WTC11 (cell line): ENCODE measurements around the gene TBC1D23. TPM values are rescaled to one million over a fixed set of nuclear protein-coding genes. Genes with fewer than 3 reads are reported as not detected.

Experiments
- ATAC-seq: fragments of 200-7000 bp; cut with Tn5 transposase; 2 replicates; pipeline ENCODE4 v1.10.0; 2021; ENCODE audit warnings: mild to moderate bottlenecking, moderate library complexity
- CTCF ChIA-PET: fragments of 300-600 bp; sonication (Branson Sonifier 250); formaldehyde crosslinking; loops from one replicate; lab custom pipeline; 2021; ENCODE audit warnings: antibody characterized with exemption; lab: Charles Lee
- POLR2A ChIA-PET: fragments of 350-600 bp; sonication (Branson Sonifier 250); formaldehyde crosslinking; loops from one replicate; lab custom pipeline; 2021; ENCODE audit warnings: antibody characterized with exemption; lab: Charles Lee
- DNase-seq: peaks from one replicate; pipeline ENCODE4 v3.0.0; 2021; ENCODE audit warnings: low spot score
- H3K27ac Mint-ChIP-seq: 2 replicates; pipeline ENCODE4 v1.8.0; 2021; ENCODE audit warnings: mixed read lengths
- H3K27me3 Mint-ChIP-seq: 2 replicates; pipeline ENCODE4 v1.8.0; 2021; ENCODE audit warnings: low read depth, mild to moderate bottlenecking, moderate library complexity, mixed read lengths
- H3K36me3 Mint-ChIP-seq: 2 replicates; pipeline ENCODE4 v1.8.0; 2021; ENCODE audit warnings: mixed read lengths
- H3K4me1 Mint-ChIP-seq: 2 replicates; pipeline ENCODE4 v1.8.0; 2022; ENCODE audit warnings: mixed read lengths
- H3K4me3 Mint-ChIP-seq: 2 replicates; pipeline ENCODE4 v1.8.0; 2021; ENCODE audit warnings: mild to moderate bottlenecking, moderate library complexity, mixed read lengths
- H3K9me3 Mint-ChIP-seq: 2 replicates; pipeline ENCODE4 v1.8.0; 2021; ENCODE audit warnings: mixed read lengths
- CREB1 ChIP-seq: sonication (generic); formaldehyde crosslinking; IDR thresholded peaks from 2 replicates; pipeline ENCODE4 v1.8.0; 2023; ENCODE audit warnings: mild to moderate bottlenecking, missing genetic modification reagents
- ELF4 ChIP-seq: sonication (generic); formaldehyde crosslinking; IDR thresholded peaks from 2 replicates; pipeline ENCODE4 v1.8.1; 2022; ENCODE audit warnings: low read depth, mild to moderate bottlenecking, moderate library complexity, missing genetic modification reagents
- FOXJ3 ChIP-seq: sonication (generic); formaldehyde crosslinking; IDR thresholded peaks from 2 replicates; pipeline ENCODE4 v1.9.0; 2021; ENCODE audit warnings: missing genetic modification reagents, mild to moderate bottlenecking, borderline replicate concordance
- FOXK1 ChIP-seq: sonication (generic); formaldehyde crosslinking; IDR thresholded peaks from 2 replicates; pipeline ENCODE4 v1.8.0; 2022; ENCODE audit warnings: mild to moderate bottlenecking, moderate library complexity, missing genetic modification reagents
- GABPB1 ChIP-seq: sonication (generic); formaldehyde crosslinking; IDR thresholded peaks from 2 replicates; pipeline ENCODE4 v1.8.1; 2023; ENCODE audit warnings: mild to moderate bottlenecking, missing genetic modification reagents
- GRHL2 ChIP-seq: fragments of 250-450 bp; sonication (Bioruptor Pico); IDR thresholded peaks from 2 replicates; pipeline ENCODE4 v1.8.0; 2022; ENCODE audit warnings: mild to moderate bottlenecking, moderate library complexity; ENCODE audit not compliant: insufficient replicate concordance, severe bottlenecking
- HMGA2 ChIP-seq: fragments of 250-450 bp; sonication (Bioruptor Pico); IDR thresholded peaks from 2 replicates; pipeline ENCODE4 v1.4.0; 2021; ENCODE audit warnings: mild to moderate bottlenecking, moderate library complexity
- JAZF1 ChIP-seq: fragments of 250-450 bp; sonication (Bioruptor Pico); IDR thresholded peaks from 2 replicates; pipeline ENCODE4 v1.9.0; 2021; ENCODE audit warnings: moderate library complexity, mild to moderate bottlenecking, inconsistent platforms
- MYBL2 ChIP-seq: sonication (generic); formaldehyde crosslinking; IDR thresholded peaks from 2 replicates; pipeline ENCODE4 v1.8.1; 2023; ENCODE audit warnings: mild to moderate bottlenecking, moderate library complexity, missing genetic modification reagents
- NFATC4 ChIP-seq: fragments of 250-450 bp; sonication (Bioruptor Pico); IDR thresholded peaks from 2 replicates; pipeline ENCODE4 v1.9.0; 2021; ENCODE audit warnings: mild to moderate bottlenecking
- NFYB ChIP-seq: sonication (generic); formaldehyde crosslinking; conservative IDR thresholded peaks from 2 replicates; pipeline ENCODE4 v1.8.0; 2022; ENCODE audit warnings: low read depth, missing genetic modification reagents
- NR2C2 ChIP-seq: sonication (generic); formaldehyde crosslinking; IDR thresholded peaks from 2 replicates; pipeline ENCODE4 v1.8.0; 2022; ENCODE audit warnings: mild to moderate bottlenecking, missing genetic modification reagents
- OVOL2 ChIP-seq: fragments of 250-450 bp; sonication (Bioruptor Pico); IDR thresholded peaks from 2 replicates; pipeline ENCODE4 v1.9.0; 2021; ENCODE audit warnings: mild to moderate bottlenecking, borderline replicate concordance
- PRRX2 ChIP-seq: fragments of 250-450 bp; sonication (Bioruptor Pico); IDR thresholded peaks from 2 replicates; pipeline ENCODE4 v1.8.0; 2021; ENCODE audit warnings: mild to moderate bottlenecking
- SMAD4 ChIP-seq: sonication (generic); formaldehyde crosslinking; IDR thresholded peaks from 2 replicates; pipeline ENCODE4 v1.8.0; 2022; ENCODE audit warnings: mild to moderate bottlenecking, missing genetic modification reagents
- TEAD4 ChIP-seq: sonication (generic); formaldehyde crosslinking; IDR thresholded peaks from 2 replicates; pipeline ENCODE4 v1.8.0; 2022; ENCODE audit warnings: mild to moderate bottlenecking, missing genetic modification reagents
- ZNF138 ChIP-seq: sonication (generic); formaldehyde crosslinking; conservative IDR thresholded peaks from 2 replicates; pipeline ENCODE4 v1.8.1; 2022; ENCODE audit warnings: mild to moderate bottlenecking, moderate library complexity, missing genetic modification reagents
- ZNF232 ChIP-seq: sonication (generic); formaldehyde crosslinking; IDR thresholded peaks from 2 replicates; pipeline ENCODE4 v1.8.0; 2022; ENCODE audit warnings: mild to moderate bottlenecking, missing genetic modification reagents
- ZNF423 ChIP-seq: fragments of 250-450 bp; sonication (Bioruptor Pico); IDR thresholded peaks from 2 replicates; pipeline ENCODE4 v2.1.2; 2022; ENCODE audit warnings: mild to moderate bottlenecking, moderate library complexity
- ZNF425 ChIP-seq: fragments of 250-450 bp; sonication (Bioruptor Pico); conservative IDR thresholded peaks from 2 replicates; pipeline ENCODE4 v1.9.0; 2021; ENCODE audit warnings: mild to moderate bottlenecking
- ZNF671 ChIP-seq: fragments of 250-450 bp; sonication (Bioruptor Pico); IDR thresholded peaks from 2 replicates; pipeline ENCODE4 v1.8.0; 2021; ENCODE audit warnings: mild to moderate bottlenecking
- total RNA-seq: library from RNA; stranded (reverse); gene quantifications from 3 replicates; pipeline ENCODE4 v1.2.3, GENCODE V29; 2021
- TF ChIP-seq, protein P1 (sequence below): fragments of 200-600 bp; IDR thresholded peaks from 2 replicates; pipeline ENCODE4 v1.8.0; 2022; ENCODE audit warnings: antibody characterized with exemption
- TF ChIP-seq, protein P2 (sequence below): sonication (generic); formaldehyde crosslinking; IDR thresholded peaks from 2 replicates; pipeline ENCODE4 v1.8.1; 2023; ENCODE audit warnings: mild to moderate bottlenecking, missing genetic modification reagents
- TF ChIP-seq, protein P3 (sequence below): sonication (generic); formaldehyde crosslinking; IDR thresholded peaks from 2 replicates; pipeline ENCODE4 v1.8.0; 2022; ENCODE audit warnings: mild to moderate bottlenecking, missing genetic modification reagents
- TF ChIP-seq, protein P4 (sequence below): sonication (generic); formaldehyde crosslinking; IDR thresholded peaks from 2 replicates; pipeline ENCODE4 v1.8.0; 2023; ENCODE audit warnings: missing genetic modification reagents
- TF ChIP-seq, protein P5 (sequence below): fragments of 250-450 bp; sonication (Bioruptor Pico); IDR thresholded peaks from 2 replicates; pipeline ENCODE4 v1.8.0; 2021; ENCODE audit warnings: mild to moderate bottlenecking
- TF ChIP-seq, protein P6 (sequence below): sonication (generic); formaldehyde crosslinking; IDR thresholded peaks from 2 replicates; pipeline ENCODE4 v1.8.1; 2022; ENCODE audit warnings: low read depth, missing genetic modification reagents, borderline replicate concordance

TBC1D23 gene
- total RNA-seq, 1 experiment from 2014 or later, result 73.6 TPM

DNA sequence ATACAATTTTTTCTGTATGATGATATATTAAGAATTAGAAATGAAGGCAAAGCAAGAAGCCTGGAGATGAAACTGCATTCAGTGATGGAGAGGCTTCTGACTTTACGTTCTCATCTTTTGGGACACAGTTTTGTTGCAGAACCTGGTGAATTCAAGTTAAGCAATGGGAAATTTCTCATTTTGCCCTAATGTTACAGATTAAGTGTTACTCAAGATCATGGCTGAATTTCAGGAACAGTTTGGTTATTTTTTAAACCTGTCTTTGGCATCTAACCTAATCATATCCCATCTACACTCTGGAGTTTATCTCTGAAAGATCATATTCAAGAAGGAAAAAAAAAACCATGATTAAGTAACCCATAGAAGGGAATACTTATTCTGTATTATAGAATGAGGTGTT, 79.7 kb downstream of the TBC1D23 start:
- DNase-seq, result no peak
- Mint-ChIP-seq H3K27me3 (no peaks in the 10 kb centered on the region), H3K27ac (no peak overlapping the region), H3K4me3 (no peak overlapping the region), H3K4me1 (peaks cover 12% of the 10 kb centered on the region), H3K9me3 (no peaks in the 10 kb centered on the region), H3K36me3 (peaks cover 13% of the 10 kb centered on the region)
- ATAC-seq, result no peak
- TF ChIP-seq OVOL2 (no peak), ZNF671 (CRISPR knock-in tag) (no peak), SMAD4 (CRISPR knock-in tag) (no peak), GABPB1 (CRISPR knock-in tag) (no peak), HMGA2 (CRISPR knock-in tag) (no peak), GRHL2 (CRISPR knock-in tag) (no peak), NR2C2 (no peak)
- TF ChIP-seq, protein P1, sequence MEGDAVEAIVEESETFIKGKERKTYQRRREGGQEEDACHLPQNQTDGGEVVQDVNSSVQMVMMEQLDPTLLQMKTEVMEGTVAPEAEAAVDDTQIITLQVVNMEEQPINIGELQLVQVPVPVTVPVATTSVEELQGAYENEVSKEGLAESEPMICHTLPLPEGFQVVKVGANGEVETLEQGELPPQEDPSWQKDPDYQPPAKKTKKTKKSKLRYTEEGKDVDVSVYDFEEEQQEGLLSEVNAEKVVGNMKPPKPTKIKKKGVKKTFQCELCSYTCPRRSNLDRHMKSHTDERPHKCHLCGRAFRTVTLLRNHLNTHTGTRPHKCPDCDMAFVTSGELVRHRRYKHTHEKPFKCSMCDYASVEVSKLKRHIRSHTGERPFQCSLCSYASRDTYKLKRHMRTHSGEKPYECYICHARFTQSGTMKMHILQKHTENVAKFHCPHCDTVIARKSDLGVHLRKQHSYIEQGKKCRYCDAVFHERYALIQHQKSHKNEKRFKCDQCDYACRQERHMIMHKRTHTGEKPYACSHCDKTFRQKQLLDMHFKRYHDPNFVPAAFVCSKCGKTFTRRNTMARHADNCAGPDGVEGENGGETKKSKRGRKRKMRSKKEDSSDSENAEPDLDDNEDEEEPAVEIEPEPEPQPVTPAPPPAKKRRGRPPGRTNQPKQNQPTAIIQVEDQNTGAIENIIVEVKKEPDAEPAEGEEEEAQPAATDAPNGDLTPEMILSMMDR, result no peak
- CTCF ChIA-PET, result no interaction called here
- POLR2A ChIA-PET, result no interaction called here

DNA sequence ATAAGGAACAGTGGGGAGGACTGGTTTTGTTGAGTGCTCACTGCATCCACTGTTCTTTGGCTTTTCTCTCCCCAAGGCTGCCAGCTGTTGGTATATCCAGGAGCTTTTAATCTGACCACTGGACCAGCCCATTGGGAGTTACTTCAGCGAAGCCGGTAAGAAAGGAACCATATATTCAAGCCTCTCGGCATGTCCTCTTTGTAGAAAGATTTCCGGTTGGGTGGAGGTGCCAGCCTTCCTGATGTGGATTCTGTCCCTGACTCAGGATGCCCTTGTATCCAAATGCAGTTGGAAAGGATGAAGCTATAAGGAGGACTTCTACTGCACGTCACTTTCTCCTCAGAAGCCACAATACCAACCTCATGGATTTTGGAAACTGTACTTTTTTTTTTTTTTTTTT, 87.9 kb downstream of the TBC1D23 start:
- H3K4me1 Mint-ChIP-seq, result no peaks in the 10 kb centered on the region
- ATAC-seq (no peak), DNase-seq (no peak)
- no peaks in the 10 kb centered on the region for H3K27me3 Mint-ChIP-seq
- H3K4me3 Mint-ChIP-seq, result no peak overlapping the region
- H3K27ac Mint-ChIP-seq, result no peak overlapping the region
- CTCF ChIA-PET, result interaction anchor here (0.5 kb wide), 1 partner anchor 517 kb away, joined by 3 read pairs; no protein-coding TSS in a partner anchor
- POLR2A ChIA-PET, result interaction anchor here (0.6 to 1.1 kb wide), 3 partner anchors 53 to 1683 kb away, joined by 3 read pairs; partner anchors contain the start of genes LNP1, TBC1D23 and TOMM70
- H3K9me3 Mint-ChIP-seq, result no peaks in the 10 kb centered on the region; the same call in 1 of the 2 replicates
- H3K36me3 Mint-ChIP-seq, result peaks cover 41% of the 10 kb centered on the region
- TF ChIP-seq MYBL2 (no peak), PRRX2 (no peak), ZNF232 (CRISPR knock-in tag) (no peak), FOXJ3 (CRISPR knock-in tag) (no peak), TEAD4 (CRISPR knock-in tag) (no peak), JAZF1 (no peak), ZNF138 (CRISPR knock-in tag) (no peak), ZNF425 (no peak), NFATC4 (CRISPR knock-in tag) (no peak), FOXK1 (CRISPR knock-in tag) (no peak), CREB1 (CRISPR knock-in tag) (no peak), NFYB (no peak), ZNF423 (no peak), ELF4 (CRISPR knock-in tag) (no peak)
- TF ChIP-seq, protein P2, sequence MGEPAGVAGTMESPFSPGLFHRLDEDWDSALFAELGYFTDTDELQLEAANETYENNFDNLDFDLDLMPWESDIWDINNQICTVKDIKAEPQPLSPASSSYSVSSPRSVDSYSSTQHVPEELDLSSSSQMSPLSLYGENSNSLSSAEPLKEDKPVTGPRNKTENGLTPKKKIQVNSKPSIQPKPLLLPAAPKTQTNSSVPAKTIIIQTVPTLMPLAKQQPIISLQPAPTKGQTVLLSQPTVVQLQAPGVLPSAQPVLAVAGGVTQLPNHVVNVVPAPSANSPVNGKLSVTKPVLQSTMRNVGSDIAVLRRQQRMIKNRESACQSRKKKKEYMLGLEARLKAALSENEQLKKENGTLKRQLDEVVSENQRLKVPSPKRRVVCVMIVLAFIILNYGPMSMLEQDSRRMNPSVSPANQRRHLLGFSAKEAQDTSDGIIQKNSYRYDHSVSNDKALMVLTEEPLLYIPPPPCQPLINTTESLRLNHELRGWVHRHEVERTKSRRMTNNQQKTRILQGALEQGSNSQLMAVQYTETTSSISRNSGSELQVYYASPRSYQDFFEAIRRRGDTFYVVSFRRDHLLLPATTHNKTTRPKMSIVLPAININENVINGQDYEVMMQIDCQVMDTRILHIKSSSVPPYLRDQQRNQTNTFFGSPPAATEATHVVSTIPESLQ (CRISPR knock-in tag), result no peak
- TF ChIP-seq, protein P3, sequence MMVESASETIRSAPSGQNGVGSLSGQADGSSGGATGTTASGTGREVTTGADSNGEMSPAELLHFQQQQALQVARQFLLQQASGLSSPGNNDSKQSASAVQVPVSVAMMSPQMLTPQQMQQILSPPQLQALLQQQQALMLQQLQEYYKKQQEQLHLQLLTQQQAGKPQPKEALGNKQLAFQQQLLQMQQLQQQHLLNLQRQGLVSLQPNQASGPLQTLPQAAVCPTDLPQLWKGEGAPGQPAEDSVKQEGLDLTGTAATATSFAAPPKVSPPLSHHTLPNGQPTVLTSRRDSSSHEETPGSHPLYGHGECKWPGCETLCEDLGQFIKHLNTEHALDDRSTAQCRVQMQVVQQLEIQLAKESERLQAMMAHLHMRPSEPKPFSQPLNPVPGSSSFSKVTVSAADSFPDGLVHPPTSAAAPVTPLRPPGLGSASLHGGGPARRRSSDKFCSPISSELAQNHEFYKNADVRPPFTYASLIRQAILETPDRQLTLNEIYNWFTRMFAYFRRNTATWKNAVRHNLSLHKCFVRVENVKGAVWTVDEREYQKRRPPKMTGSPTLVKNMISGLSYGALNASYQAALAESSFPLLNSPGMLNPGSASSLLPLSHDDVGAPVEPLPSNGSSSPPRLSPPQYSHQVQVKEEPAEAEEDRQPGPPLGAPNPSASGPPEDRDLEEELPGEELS (CRISPR knock-in tag), result no peak
- TF ChIP-seq, protein P4, sequence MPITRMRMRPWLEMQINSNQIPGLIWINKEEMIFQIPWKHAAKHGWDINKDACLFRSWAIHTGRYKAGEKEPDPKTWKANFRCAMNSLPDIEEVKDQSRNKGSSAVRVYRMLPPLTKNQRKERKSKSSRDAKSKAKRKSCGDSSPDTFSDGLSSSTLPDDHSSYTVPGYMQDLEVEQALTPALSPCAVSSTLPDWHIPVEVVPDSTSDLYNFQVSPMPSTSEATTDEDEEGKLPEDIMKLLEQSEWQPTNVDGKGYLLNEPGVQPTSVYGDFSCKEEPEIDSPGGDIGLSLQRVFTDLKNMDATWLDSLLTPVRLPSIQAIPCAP, result no peak
- TF ChIP-seq, protein P5, sequence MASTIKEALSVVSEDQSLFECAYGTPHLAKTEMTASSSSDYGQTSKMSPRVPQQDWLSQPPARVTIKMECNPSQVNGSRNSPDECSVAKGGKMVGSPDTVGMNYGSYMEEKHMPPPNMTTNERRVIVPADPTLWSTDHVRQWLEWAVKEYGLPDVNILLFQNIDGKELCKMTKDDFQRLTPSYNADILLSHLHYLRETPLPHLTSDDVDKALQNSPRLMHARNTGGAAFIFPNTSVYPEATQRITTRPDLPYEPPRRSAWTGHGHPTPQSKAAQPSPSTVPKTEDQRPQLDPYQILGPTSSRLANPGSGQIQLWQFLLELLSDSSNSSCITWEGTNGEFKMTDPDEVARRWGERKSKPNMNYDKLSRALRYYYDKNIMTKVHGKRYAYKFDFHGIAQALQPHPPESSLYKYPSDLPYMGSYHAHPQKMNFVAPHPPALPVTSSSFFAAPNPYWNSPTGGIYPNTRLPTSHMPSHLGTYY (CRISPR knock-in tag), result no peak
- TF ChIP-seq, protein P6, sequence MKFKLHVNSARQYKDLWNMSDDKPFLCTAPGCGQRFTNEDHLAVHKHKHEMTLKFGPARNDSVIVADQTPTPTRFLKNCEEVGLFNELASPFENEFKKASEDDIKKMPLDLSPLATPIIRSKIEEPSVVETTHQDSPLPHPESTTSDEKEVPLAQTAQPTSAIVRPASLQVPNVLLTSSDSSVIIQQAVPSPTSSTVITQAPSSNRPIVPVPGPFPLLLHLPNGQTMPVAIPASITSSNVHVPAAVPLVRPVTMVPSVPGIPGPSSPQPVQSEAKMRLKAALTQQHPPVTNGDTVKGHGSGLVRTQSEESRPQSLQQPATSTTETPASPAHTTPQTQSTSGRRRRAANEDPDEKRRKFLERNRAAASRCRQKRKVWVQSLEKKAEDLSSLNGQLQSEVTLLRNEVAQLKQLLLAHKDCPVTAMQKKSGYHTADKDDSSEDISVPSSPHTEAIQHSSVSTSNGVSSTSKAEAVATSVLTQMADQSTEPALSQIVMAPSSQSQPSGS (CRISPR knock-in tag), result no peak
